ENCODE data around the gene PRRT1B.
"Not testable (repeated sequence)": the region's sequence is repeated elsewhere in the genome, so short reads cannot be mapped to it uniquely, and the experiment has no call there.

DNA sequence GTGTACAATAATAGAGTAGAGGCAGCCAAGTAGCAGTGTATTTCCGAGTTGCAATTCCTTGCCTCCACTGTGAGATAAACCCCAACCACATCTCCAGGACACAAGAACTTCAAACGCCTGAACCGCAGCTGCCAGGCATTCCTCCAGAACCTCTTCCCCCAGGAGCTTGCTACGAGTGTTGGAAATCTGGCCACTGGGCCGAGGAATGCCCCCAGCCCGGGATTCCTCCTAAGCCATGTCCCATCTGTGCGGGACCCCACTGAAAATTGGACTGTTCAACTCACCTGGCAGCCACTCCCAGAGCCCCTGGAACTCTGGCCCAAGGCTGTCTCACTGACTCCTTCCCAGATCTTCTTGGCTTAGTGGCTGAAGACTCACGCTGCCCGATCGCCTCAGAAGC is 3.9 kb downstream of the PRRT1B start:
- TF ChIP-seq ZNF274 (IDR thresholded peaks at IDR 0.05; ENCODE audit: low read depth, low read length); YY1 (IDR thresholded peaks at IDR 0.05; ENCODE audit: insufficient read depth, insufficient read length); SUZ12 (IDR thresholded peaks at IDR 0.05; ENCODE audit: extremely low read depth, insufficient read depth, insufficient read length): not testable (repeated sequence)
